ENCODE measurements around the gene HDHD3.

HDHD3 gene

DNA sequence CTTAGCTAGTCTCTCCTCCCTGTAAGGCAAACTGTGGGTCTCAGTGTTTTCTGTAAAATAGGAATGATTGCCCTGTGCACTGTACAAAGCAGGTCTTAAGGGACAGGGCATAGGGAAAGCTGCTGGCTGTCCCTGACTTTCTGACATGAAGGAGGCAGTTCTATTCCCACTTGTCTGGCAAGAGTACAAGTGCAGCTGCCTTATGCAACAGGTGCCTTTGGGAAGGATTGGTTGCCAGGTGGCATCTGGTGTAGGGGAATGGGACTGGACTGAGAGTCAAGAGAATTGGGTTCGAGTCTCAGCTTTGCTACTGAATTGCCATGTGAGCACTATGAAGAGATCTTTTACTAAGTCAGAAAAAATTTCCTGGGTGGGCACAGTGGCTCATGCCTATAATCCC, 17.4 kb downstream of the HDHD3 start:
- no peaks in the 10 kb centered on the region for H4K20me1 ChIP-seq (ENCODE audit: low read depth, low read length)
- no peak overlapping the region for H3K4me2 ChIP-seq (ENCODE audit: low read depth, low read length, poor library complexity, severe bottlenecking)
- H2AFZ ChIP-seq (ENCODE audit: low read depth, low read length, severe bottlenecking): no peak overlapping the region
- no peaks in the 10 kb centered on the region for H3K9me3 ChIP-seq (ENCODE audit: insufficient read depth, low read length)
- H3K79me2 ChIP-seq (ENCODE audit: insufficient read depth, low read length): no peaks in the 10 kb centered on the region
- no peaks in the 10 kb centered on the region for H3K36me3 ChIP-seq (ENCODE audit: low read length)
- H3K9ac ChIP-seq (ENCODE audit: low read length): no peak overlapping the region
- H3K9me2 ChIP-seq (replicated peaks; ENCODE audit: insufficient read depth, low read length): no peaks in the 10 kb centered on the region
- no peak overlapping the region for H3K4me3 ChIP-seq (ENCODE audit: insufficient read depth, low read length, poor library complexity, severe bottlenecking)
- H3F3A ChIP-seq (ENCODE audit: insufficient read depth): no peaks in the 10 kb centered on the region
- no peak overlapping the region for H3K27ac ChIP-seq (ENCODE audit: low read depth, low read length)
- H3K27me3 ChIP-seq (ENCODE audit: low read length): no peaks in the 10 kb centered on the region
- TF ChIP-seq, protein P1, sequence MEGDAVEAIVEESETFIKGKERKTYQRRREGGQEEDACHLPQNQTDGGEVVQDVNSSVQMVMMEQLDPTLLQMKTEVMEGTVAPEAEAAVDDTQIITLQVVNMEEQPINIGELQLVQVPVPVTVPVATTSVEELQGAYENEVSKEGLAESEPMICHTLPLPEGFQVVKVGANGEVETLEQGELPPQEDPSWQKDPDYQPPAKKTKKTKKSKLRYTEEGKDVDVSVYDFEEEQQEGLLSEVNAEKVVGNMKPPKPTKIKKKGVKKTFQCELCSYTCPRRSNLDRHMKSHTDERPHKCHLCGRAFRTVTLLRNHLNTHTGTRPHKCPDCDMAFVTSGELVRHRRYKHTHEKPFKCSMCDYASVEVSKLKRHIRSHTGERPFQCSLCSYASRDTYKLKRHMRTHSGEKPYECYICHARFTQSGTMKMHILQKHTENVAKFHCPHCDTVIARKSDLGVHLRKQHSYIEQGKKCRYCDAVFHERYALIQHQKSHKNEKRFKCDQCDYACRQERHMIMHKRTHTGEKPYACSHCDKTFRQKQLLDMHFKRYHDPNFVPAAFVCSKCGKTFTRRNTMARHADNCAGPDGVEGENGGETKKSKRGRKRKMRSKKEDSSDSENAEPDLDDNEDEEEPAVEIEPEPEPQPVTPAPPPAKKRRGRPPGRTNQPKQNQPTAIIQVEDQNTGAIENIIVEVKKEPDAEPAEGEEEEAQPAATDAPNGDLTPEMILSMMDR (IDR thresholded peaks at IDR 0.05; ENCODE audit: insufficient read depth, low read length, poor library complexity, severe bottlenecking): no peak
- TF ChIP-seq EZH2phosphoT487 (conservative IDR thresholded peaks at IDR 0.05; ENCODE audit: low read length): no peak

DNA sequence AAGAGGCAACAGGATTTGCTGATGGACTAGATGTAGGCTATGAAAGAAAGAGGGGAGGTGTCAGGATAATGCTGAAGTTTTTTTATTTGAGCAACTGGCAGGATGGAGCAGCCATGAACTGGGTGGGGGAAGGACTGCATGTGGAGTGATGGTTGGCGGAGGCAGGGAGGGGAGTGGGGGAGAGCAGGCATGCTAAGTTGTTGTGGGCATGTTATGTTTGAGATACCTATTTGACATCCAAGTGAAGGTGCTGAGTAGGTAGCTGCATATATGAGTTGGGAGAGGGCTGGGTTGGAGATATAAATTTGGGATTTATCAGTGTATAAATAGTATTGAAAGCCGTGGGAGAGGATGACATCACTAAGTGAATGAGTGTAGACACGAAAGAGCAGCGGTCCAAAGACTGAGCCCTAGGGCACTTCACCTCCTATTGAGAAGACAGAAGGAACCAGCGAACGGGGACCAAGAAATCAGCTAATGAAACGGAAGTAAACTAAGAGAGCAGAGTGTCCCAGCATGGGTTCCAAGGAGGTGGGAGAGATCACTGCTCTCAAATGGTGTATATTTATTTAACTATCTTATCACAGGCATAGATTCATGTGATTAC, 20.0 kb downstream of the HDHD3 start:
- Histone ChIP-seq H3K9ac (ENCODE audit: low read length) (no peak overlapping the region), H3K4me3 (ENCODE audit: insufficient read depth, low read length, poor library complexity, severe bottlenecking) (no peak overlapping the region), H3F3A (ENCODE audit: insufficient read depth) (no peaks in the 10 kb centered on the region), H3K36me3 (ENCODE audit: low read length) (no peaks in the 10 kb centered on the region), H4K20me1 (ENCODE audit: low read depth, low read length) (no peaks in the 10 kb centered on the region), H3K4me2 (ENCODE audit: low read depth, low read length, poor library complexity, severe bottlenecking) (no peak overlapping the region), H3K27ac (ENCODE audit: low read depth, low read length) (no peak overlapping the region), H3K27me3 (ENCODE audit: low read length) (no peaks in the 10 kb centered on the region), H2AFZ (ENCODE audit: low read depth, low read length, severe bottlenecking) (no peak overlapping the region), H3K9me2 (replicated peaks; ENCODE audit: insufficient read depth, low read length) (no peaks in the 10 kb centered on the region), H3K79me2 (ENCODE audit: insufficient read depth, low read length) (no peaks in the 10 kb centered on the region), H3K9me3 (ENCODE audit: insufficient read depth, low read length) (no peaks in the 10 kb centered on the region)
- TF ChIP-seq EZH2phosphoT487 (conservative IDR thresholded peaks at IDR 0.05; ENCODE audit: low read length): no peak
- TF ChIP-seq, protein P1 (IDR thresholded peaks at IDR 0.05; ENCODE audit: insufficient read depth, low read length, poor library complexity, severe bottlenecking): no peak

DNA sequence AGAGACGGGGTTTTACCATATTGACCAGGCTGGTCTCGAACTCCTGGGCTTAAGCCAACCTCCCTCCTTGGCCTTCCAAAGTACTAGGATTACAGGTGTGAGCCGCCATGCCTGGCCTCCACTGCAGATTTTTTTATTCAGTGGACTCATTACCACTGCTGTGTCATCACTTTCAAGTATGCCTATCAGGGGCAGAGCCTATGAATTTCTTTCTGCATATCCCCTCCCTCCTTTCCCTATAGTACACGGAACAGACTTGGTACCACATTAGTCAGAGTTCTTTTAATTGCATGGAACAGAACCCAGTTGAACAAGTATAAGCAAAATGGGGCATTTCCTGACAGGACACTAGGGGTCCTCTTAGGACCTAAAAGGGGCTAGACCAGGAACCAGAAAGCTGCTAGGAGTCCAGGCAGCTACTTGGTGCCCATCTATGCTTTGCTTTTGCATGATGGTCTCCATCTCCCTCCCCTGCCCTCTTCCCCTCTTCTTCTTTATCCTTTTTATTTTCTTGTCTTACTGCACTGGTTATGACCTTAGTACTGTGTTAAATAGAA, 21.7 kb downstream of the HDHD3 start:
- TF ChIP-seq, protein P1 (IDR thresholded peaks at IDR 0.05; ENCODE audit: insufficient read depth, low read length, poor library complexity, severe bottlenecking): no peak
- no peak for TF ChIP-seq EZH2phosphoT487 (conservative IDR thresholded peaks at IDR 0.05; ENCODE audit: low read length)
- no peak overlapping the region for H3K9ac ChIP-seq (ENCODE audit: low read length)
- H3K36me3 ChIP-seq (ENCODE audit: low read length): no peaks in the 10 kb centered on the region
- H3K4me2 ChIP-seq (ENCODE audit: low read depth, low read length, poor library complexity, severe bottlenecking): no peak overlapping the region
- no peaks in the 10 kb centered on the region for H4K20me1 ChIP-seq (ENCODE audit: low read depth, low read length)
- H3K9me3 ChIP-seq (ENCODE audit: insufficient read depth, low read length): no peaks in the 10 kb centered on the region
- no peak overlapping the region for H3K27ac ChIP-seq (ENCODE audit: low read depth, low read length)
- H2AFZ ChIP-seq (ENCODE audit: low read depth, low read length, severe bottlenecking): no peak overlapping the region
- no peaks in the 10 kb centered on the region for H3K9me2 ChIP-seq (replicated peaks; ENCODE audit: insufficient read depth, low read length)
- H3K27me3 ChIP-seq (ENCODE audit: low read length): no peaks in the 10 kb centered on the region
- H3K4me3 ChIP-seq (ENCODE audit: insufficient read depth, low read length, poor library complexity, severe bottlenecking): no peak overlapping the region
- H3K79me2 ChIP-seq (ENCODE audit: insufficient read depth, low read length): no peaks in the 10 kb centered on the region
- no peaks in the 10 kb centered on the region for H3F3A ChIP-seq (ENCODE audit: insufficient read depth)

Data from SU-DHL-6 (cell line).